ENCODE data around the gene AURKA. TPM values are rescaled to one million over a fixed set of nuclear protein-coding genes. Genes with fewer than 3 reads are reported as not detected.

The AURKA gene
- total and polyA plus RNA-seq, 8 donors, result 3.7 to 28.8 (median 17.2) TPM

DNA sequence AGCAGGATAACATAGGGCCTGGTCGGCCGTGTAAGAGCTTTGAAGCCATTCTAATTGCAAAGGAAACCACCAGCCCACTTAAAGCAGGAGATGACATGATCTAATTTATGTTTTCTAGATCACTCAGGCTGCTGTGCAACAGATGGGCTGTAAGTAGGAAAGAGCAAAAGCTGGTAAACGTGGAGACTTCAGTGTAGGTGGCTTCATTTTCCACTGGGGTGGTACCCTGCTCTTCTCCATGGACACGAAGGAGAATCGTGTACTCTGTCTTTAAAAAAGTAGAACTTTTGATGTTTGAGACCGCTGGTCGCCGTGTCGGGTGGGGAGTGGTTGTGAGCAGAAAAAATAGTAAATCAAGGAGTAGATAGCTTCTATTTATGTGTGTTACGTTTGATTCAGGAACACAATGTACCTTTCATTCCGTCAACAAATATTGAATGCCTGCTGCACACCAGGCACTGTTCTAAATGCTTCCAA lies 26.4 kb upstream of the AURKA start:
- DNase-seq (no peak), ATAC-seq (no peak)
- H3K4me3 ChIP-seq, result no peak overlapping the region
- peak overlapping the region; percentile 71 to 88 for H3K27ac ChIP-seq
- H3K27me3 ChIP-seq, result no peaks in the 10 kb centered on the region
- peaks cover 14 to 83% of the 10 kb centered on the region in 2 donors for H3K4me1 ChIP-seq
- TF ChIP-seq, protein P1, sequence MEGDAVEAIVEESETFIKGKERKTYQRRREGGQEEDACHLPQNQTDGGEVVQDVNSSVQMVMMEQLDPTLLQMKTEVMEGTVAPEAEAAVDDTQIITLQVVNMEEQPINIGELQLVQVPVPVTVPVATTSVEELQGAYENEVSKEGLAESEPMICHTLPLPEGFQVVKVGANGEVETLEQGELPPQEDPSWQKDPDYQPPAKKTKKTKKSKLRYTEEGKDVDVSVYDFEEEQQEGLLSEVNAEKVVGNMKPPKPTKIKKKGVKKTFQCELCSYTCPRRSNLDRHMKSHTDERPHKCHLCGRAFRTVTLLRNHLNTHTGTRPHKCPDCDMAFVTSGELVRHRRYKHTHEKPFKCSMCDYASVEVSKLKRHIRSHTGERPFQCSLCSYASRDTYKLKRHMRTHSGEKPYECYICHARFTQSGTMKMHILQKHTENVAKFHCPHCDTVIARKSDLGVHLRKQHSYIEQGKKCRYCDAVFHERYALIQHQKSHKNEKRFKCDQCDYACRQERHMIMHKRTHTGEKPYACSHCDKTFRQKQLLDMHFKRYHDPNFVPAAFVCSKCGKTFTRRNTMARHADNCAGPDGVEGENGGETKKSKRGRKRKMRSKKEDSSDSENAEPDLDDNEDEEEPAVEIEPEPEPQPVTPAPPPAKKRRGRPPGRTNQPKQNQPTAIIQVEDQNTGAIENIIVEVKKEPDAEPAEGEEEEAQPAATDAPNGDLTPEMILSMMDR (IDR thresholded peaks at IDR 0.05), result no peak
- no peaks in the 10 kb centered on the region for H3K9me3 ChIP-seq
- H3K36me3 ChIP-seq, result peaks cover 0 to 3% of the 10 kb centered on the region in 2 donors
- intact Hi-C loops (cut with DNase I), result no loop called here

GRCh38 chr20:56417911-56418310 lies 25.9 kb upstream of the AURKA start:
- peaks cover 0 to 3% of the 10 kb centered on the region in 2 donors for H3K36me3 ChIP-seq
- peak overlapping the region; percentile 71 to 88 for H3K27ac ChIP-seq
- H3K4me1 ChIP-seq, result peaks cover 12 to 83% of the 10 kb centered on the region in 2 donors
- no peaks in the 10 kb centered on the region for H3K27me3 ChIP-seq
- no peaks in the 10 kb centered on the region for H3K9me3 ChIP-seq
- no peak overlapping the region for H3K4me3 ChIP-seq
- intact Hi-C loops (cut with DNase I), result no loop called here
- DNase-seq (no peak), ATAC-seq (no peak)
- TF ChIP-seq, protein P1 (IDR thresholded peaks at IDR 0.05), result no peak

DNA sequence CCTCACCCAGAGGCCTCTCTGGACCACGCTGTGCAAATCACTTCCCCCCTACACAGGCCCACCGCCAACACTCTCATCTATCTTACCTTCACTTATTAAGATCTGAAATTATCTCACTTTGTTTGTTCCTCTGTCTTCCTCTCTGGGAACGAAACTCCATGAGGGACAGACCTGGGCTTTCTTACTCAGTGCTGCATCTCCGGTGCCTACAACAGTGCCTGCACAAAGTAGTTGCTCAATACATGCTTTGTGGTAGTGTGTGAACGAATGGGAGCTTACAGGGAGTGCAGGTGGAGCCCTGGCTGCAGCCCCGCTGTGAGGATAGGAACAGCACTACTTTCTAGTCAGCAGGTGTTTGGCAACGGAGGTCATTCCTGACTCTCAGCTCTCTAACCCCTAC lies 25.4 kb upstream of the AURKA start:
- TF ChIP-seq, protein P1 (IDR thresholded peaks at IDR 0.05), result no peak
- H3K36me3 ChIP-seq, result peaks cover 0 to 3% of the 10 kb centered on the region in 2 donors
- ATAC-seq, result no peak
- peaks cover 9 to 82% of the 10 kb centered on the region in 2 donors for H3K4me1 ChIP-seq
- H3K27ac ChIP-seq, result peak overlapping the region in 1 of 2 donors; percentile 88
- no peaks in the 10 kb centered on the region for H3K9me3 ChIP-seq
- no peak overlapping the region for H3K4me3 ChIP-seq
- DNase-seq, result no peak
- intact Hi-C loops (cut with DNase I), result no loop called here
- H3K27me3 ChIP-seq, result no peaks in the 10 kb centered on the region

- intact Hi-C loops (cut with DNase I), result no loop called here
- Histone ChIP-seq H3K27ac (peak overlapping the region; percentile 11 to 28), H3K36me3 (peaks cover 0 to 3% of the 10 kb centered on the region in 2 donors), H3K27me3 (no peaks in the 10 kb centered on the region), H3K9me3 (no peaks in the 10 kb centered on the region), H3K4me1 (peaks cover 13 to 75% of the 10 kb centered on the region in 2 donors), H3K4me3 (peak overlapping the region in 1 of 2 donors; percentile 43)
- TF ChIP-seq, protein P1 (IDR thresholded peaks at IDR 0.05), result no peak
- no peak for DNase-seq
- ATAC-seq, result no peak
Measured at GRCh38 chr20:56414842-56415765, 23.1 kb upstream of the AURKA start.

DNA sequence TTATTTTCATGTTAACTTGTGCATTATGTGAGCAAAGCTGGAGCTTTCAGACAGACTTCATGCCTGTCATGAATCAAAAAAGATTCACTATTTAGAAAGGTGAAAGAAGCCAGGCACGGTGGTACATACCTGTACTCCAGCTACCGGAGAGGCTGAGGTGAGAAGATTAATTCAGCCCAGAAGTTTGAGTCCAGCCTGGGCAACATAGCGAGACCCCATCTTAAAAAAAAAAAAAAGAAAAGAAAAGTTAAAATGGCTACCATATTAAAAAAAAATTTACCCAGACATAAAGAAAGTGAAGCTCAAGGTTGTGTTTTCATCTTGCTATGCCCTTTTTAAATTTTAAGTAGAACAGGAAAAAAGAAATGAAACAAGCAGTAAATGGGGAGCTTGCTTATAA lies 20.9 kb upstream of the AURKA start:
- H3K4me1 ChIP-seq, result peaks cover 13 to 66% of the 10 kb centered on the region in 2 donors
- DNase-seq, result no peak
- ATAC-seq, result no peak
- no peaks in the 10 kb centered on the region for H3K9me3 ChIP-seq
- H3K27ac ChIP-seq, result peak overlapping the region; percentile 82 to 83
- TF ChIP-seq, protein P1 (IDR thresholded peaks at IDR 0.05), result no peak
- intact Hi-C loops (cut with DNase I), result no loop called here
- no peaks in the 10 kb centered on the region for H3K27me3 ChIP-seq
- H3K36me3 ChIP-seq, result peaks cover 0 to 11% of the 10 kb centered on the region in 2 donors
- peak overlapping the region; percentile 10 to 43 for H3K4me3 ChIP-seq

Measured in left lung (tissue), 10 donors.